Mesodermal cell (in vitro differentiated cells): Measurements from ENCODE around the gene ALG8.

Experiments
- H3K27ac ChIP-seq: 2 replicates; pipeline ENCODE4 v1.7.0; 2013; ENCODE audit warnings: mild to moderate bottlenecking, low read depth, low read length, moderate library complexity; ENCODE audit not compliant: severe bottlenecking
- H3K36me3 ChIP-seq: 2 replicates; pipeline ENCODE4 v1.7.1; 2013; ENCODE audit warnings: mild to moderate bottlenecking, low read length, moderate library complexity; ENCODE audit not compliant: control insufficient read depth, insufficient read depth
- H3K4me1 ChIP-seq: one replicate; pipeline ENCODE4 v1.7.1; 2013; ENCODE audit warnings: mild to moderate bottlenecking, low read length; ENCODE audit not compliant: insufficient read depth, control insufficient read depth, poor library complexity, severe bottlenecking
- H3K4me3 ChIP-seq: 2 replicates; pipeline ENCODE4 v1.7.0; 2013; ENCODE audit warnings: low read length, control low read depth, mild to moderate bottlenecking; ENCODE audit not compliant: insufficient read depth, poor library complexity, severe bottlenecking; ENCODE audit errors: extremely low read depth
- H3K9me3 ChIP-seq: 2 replicates; pipeline ENCODE4 v1.7.1; 2013; ENCODE audit warnings: mild to moderate bottlenecking, low read length, moderate library complexity; ENCODE audit not compliant: control insufficient read depth
- WGBS, 2 experiments: methylation state at CpG; one replicate each; pipeline ENCODE4 v1.1.5; 2013; ENCODE audit warnings: missing lambda C conversion rate in 2 of 2; ENCODE audit not compliant: insufficient coverage in 2 of 2; 5-methylcytosine and 5-hydroxymethylcytosine counted together

ALG8 gene

GRCh38 chr11:78171951-78172350, 32.5 kb upstream of the ALG8 start:
- 97 to 98% methylated on average over 5 to 6 of the region's 6 CpGs for WGBS, 2 experiments
- no peak overlapping the region for H3K4me3 ChIP-seq

GRCh38 chr11:78170874-78171549, 31.6 kb upstream of the ALG8 start:
- Histone ChIP-seq H3K4me3 (no peak overlapping the region), H3K4me1 (peaks cover 28% of the 10 kb centered on the region), H3K9me3 (no peaks in the 10 kb centered on the region), H3K27ac (no peak overlapping the region), H3K36me3 (peaks cover 23% of the 10 kb centered on the region)
- WGBS, 2 experiments: 85 to 93% methylated on average over 4 to 6 of the region's 7 CpGs

More at GRCh38 chr11:78171951-78172350, 32.5 kb upstream of the ALG8 start:
- peaks cover 22% of the 10 kb centered on the region for H3K4me1 ChIP-seq
- no peak overlapping the region for H3K27ac ChIP-seq
- H3K9me3 ChIP-seq: no peaks in the 10 kb centered on the region
- peaks cover 24% of the 10 kb centered on the region for H3K36me3 ChIP-seq

- WGBS, 2 experiments: 97 to 98% methylated on average over 10 to 11 of the region's 11 CpGs
- Histone ChIP-seq H3K4me3 (no peak overlapping the region), H3K27ac (no peak overlapping the region), H3K36me3 (peaks cover 23% of the 10 kb centered on the region), H3K9me3 (no peaks in the 10 kb centered on the region), H3K4me1 (peaks cover 28% of the 10 kb centered on the region)
Measured at GRCh38 chr11:78170413-78170812, 31.0 kb upstream of the ALG8 start.

DNA sequence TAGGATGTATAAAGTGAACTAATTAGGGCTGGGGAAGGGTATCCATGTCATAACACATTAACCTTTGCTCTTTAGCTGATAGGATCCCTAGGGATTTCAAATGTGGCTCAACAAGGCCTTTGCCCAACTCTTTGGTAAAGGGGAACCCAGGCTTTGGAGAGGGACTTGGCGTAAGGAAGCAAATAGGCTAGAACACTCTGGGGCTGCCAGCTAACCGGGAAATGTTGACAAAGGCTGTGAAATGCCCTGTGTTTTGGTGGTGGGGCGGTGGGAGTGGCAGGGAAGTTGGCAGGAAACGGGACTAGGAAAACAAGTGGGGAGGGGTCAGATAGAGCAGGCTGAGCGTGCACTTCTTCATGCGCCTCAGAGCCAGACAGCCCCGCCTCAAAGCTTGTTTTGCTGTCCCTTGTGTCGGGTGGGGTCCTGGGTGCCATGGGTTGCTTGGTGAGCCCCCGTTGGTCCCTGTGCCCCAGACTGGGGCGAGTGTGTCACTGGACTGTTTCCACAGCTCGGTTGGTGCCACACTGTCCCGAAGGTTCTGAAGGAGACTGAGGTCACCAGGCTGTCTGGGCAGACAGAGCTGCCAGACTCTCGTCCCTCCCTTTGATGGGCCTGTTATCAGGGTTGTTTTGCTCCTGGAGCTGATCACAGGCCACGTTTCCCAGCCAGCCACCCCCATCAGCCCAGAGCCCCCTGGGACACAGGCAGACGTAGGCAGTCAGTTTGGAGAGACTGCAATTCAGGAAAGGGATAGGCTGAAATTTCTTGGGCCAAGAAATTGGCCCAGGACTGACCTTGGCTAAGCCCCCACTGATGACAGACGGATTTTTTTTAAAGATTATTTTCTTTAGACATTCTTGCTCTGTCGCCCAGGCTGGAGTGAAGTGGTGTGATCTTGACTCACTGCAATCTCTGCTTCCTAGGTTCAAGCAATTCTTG, 29.4 kb upstream of the ALG8 start:
- Histone ChIP-seq H3K4me1 (peaks cover 28% of the 10 kb centered on the region), H3K27ac (peak overlapping the region; percentile 78), H3K9me3 (no peaks in the 10 kb centered on the region), H3K4me3 (no peak overlapping the region), H3K36me3 (peaks cover 16% of the 10 kb centered on the region)
- WGBS, 2 experiments: 79 to 88% methylated on average over 13 to 15 of the region's 17 CpGs

DNA sequence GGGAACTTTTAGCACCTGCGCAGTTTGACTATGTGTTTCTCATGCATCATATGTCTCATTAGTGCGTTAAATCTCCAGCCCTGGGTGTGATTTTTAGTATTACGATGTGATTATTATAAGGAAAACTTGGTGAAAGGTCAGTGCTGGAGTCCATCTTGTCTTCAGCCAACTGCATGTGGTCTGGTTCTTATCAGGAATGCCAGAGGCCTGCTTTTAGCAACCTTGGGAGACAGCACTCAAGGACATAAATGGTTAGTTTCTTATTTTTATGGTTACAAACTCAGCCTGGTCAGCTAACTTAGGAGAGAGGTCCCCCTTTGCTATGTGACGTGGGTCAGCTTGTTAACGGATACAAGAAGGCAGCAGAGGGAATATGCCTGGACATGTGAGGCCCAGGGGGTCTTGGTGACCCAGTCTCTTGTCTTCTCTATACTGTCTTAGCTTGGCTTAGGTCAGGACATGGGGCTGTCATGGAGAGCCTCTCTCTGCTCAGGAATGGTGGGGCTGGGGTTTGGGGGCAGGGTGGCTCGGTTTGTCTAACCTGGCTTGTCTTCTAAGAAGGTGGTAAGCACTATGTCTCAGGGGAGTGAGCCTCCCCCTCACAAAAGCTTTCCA, 27.5 kb upstream of the ALG8 start:
- peaks cover under 1% of the 10 kb centered on the region for H3K36me3 ChIP-seq
- no peaks in the 10 kb centered on the region for H3K9me3 ChIP-seq
- H3K27ac ChIP-seq: peak overlapping the region; percentile 74
- no peak overlapping the region for H3K4me3 ChIP-seq
- H3K4me1 ChIP-seq: peaks cover 28% of the 10 kb centered on the region
- 95 to 96% methylated on average over 5 of the region's 6 CpGs for WGBS, 2 experiments

DNA sequence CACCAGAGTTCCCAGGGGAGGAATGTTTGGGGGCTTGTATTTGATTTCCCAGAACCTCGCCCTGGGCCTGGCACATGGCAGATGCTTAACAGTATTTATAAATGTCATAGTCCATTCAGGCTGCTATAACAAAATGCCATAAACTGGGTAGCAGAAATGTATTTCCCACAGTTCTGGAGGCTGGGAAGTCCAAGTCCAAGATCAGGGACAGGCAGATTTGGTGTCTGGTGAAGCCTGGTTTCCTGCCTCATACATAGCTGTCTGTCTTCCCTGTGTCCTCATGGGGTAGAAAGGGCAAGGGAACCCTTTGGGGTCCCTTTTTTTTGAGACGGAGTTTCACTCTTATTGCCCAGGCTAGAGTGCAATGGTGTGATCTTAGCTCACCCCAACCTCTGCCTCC, 25.0 kb upstream of the ALG8 start:
- WGBS, 2 experiments: 80 to 100% methylated on average over 1 of the region's 2 CpGs
- H3K36me3 ChIP-seq: no peaks in the 10 kb centered on the region
- H3K4me1 ChIP-seq: peaks cover 24% of the 10 kb centered on the region
- H3K27ac ChIP-seq: no peak overlapping the region
- no peak overlapping the region for H3K4me3 ChIP-seq
- no peaks in the 10 kb centered on the region for H3K9me3 ChIP-seq

DNA sequence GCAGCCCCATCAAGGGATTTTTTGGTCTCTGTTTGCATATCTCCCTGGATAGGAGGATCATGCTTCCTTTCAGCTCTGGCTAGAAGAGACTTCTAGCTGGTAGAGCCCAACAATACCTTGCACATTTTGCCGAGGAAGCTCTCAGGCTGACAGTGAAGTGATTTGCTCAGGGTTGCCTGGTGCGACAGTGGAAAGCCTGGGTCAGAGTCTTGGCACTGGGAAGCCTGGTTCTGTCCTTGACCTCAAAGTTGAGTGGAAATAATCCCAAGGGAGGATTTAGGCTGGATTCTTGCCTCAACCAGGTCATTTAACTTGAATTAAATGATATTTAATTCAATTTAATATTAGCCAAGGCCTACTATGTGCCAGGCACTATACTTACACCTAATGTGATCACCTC, 24.4 kb upstream of the ALG8 start:
- 90 to 100% methylated on average over 2 of the region's 2 CpGs for WGBS, 2 experiments
- Histone ChIP-seq H3K27ac (no peak overlapping the region), H3K36me3 (no peaks in the 10 kb centered on the region), H3K9me3 (no peaks in the 10 kb centered on the region), H3K4me3 (no peak overlapping the region), H3K4me1 (peaks cover 25% of the 10 kb centered on the region)

DNA sequence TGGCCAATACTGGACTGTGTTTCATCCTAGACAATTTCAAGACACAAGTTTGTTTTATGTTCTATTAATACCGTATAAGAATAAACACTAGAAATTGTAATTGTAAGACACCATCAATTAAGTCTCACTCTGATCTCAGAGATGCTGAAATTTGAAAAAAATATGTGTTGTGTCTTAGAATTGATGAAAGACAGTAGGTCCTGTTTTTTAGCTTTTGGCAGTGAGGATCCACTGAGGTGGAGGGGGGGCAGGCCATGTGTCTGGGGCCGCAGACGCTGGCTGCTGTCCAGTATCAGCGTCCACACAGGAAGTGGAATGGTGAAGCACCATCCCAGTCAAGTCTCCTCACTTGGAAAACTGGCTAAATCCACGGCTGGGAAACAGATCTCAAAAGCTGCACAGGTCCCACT, 22.5 kb upstream of the ALG8 start:
- Histone ChIP-seq H3K4me1 (peaks cover 15% of the 10 kb centered on the region), H3K4me3 (no peak overlapping the region), H3K9me3 (no peaks in the 10 kb centered on the region), H3K36me3 (no peaks in the 10 kb centered on the region), H3K27ac (no peak overlapping the region)
- WGBS, 2 experiments: 88 to 91% methylated on average over 2 to 4 of the region's 5 CpGs

- WGBS, 2 experiments: 80 to 92% methylated on average over 1 to 2 of the region's 2 CpGs
- Histone ChIP-seq H3K36me3 (no peaks in the 10 kb centered on the region), H3K9me3 (no peaks in the 10 kb centered on the region), H3K27ac (no peak overlapping the region), H3K4me1 (peaks cover 11% of the 10 kb centered on the region), H3K4me3 (no peak overlapping the region)
Measured at GRCh38 chr11:78161346-78161745, 21.9 kb upstream of the ALG8 start.

- no CpG with 5 or more reads among the region's 1 CpG for WGBS, 2 experiments
- Histone ChIP-seq H3K9me3 (no peaks in the 10 kb centered on the region), H3K27ac (no peak overlapping the region), H3K4me1 (peaks cover 15% of the 10 kb centered on the region), H3K4me3 (no peak overlapping the region), H3K36me3 (no peaks in the 10 kb centered on the region)
Measured at GRCh38 chr11:78160557-78160956, 21.1 kb upstream of the ALG8 start.
